Lower leg skin (tissue), 3 donors: ENCODE measurements around the gene SNTG2.

Experiments used
- POLR2A ChIP-seq, 2 donors: fragments of 450-650 bp; IDR thresholded peaks; one replicate each; pipeline ENCODE4 v1.6.1; 2016 to 2017; ENCODE audit warnings: antibody characterized with exemption in 2 of 2, mild to moderate bottlenecking in 1 of 2, moderate library complexity in 1 of 2
- TF ChIP-seq, protein P1 (sequence below), 3 donors: fragments of 450-650 bp; IDR thresholded peaks; one replicate each; pipeline ENCODE4 v1.5.1; 2016; ENCODE audit warnings: antibody characterized with exemption in 3 of 3, mild to moderate bottlenecking in 3 of 3, moderate library complexity in 2 of 3

DNA sequence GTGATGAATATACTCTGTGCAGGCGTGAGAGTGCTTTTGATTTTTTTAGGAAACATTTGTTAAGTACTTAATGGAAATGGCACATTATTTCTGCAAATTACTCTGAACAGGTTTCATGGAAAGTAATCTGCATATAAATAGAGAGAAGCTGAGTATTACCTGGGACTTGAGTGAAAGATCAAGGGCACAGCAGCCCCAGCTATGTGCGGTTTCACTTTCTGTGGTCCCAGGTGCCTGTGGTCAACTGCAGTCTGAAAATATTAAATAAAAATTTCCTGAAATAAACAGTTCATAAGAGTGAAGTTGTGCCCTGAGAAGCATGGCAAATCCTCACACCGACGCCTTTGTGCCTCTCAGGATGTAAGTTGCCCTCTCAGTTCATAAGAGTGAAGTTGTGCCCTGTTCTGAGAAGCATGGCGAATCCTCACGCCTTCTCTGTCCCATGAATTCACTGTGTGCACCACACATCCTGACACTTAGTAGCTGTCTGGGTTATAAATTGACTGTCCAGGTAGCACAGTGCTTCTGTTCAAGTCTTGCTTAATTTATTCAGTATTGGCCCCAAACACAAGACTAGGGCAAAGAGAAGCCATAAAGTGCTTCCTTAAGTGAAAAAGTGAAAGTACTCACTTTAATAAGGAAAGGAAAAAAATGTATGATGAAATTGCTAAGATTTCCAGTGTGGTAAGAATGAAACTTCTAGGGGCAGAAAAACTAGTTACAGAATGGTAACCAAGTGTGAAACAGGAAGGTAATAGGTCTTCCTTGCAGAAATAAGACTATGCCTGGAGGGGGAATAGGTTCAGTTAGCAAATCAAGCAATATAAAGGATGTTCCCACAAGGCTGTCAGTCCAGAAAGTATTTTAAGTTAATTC lies 4.3 kb upstream of the SNTG2 start:
- TF ChIP-seq, protein P1, sequence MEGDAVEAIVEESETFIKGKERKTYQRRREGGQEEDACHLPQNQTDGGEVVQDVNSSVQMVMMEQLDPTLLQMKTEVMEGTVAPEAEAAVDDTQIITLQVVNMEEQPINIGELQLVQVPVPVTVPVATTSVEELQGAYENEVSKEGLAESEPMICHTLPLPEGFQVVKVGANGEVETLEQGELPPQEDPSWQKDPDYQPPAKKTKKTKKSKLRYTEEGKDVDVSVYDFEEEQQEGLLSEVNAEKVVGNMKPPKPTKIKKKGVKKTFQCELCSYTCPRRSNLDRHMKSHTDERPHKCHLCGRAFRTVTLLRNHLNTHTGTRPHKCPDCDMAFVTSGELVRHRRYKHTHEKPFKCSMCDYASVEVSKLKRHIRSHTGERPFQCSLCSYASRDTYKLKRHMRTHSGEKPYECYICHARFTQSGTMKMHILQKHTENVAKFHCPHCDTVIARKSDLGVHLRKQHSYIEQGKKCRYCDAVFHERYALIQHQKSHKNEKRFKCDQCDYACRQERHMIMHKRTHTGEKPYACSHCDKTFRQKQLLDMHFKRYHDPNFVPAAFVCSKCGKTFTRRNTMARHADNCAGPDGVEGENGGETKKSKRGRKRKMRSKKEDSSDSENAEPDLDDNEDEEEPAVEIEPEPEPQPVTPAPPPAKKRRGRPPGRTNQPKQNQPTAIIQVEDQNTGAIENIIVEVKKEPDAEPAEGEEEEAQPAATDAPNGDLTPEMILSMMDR (IDR thresholded peaks at IDR 0.05): no peak
- TF ChIP-seq POLR2A (IDR thresholded peaks at IDR 0.05): no peak
